Mesothelial cell of epicardium (in vitro differentiated cells): Measurements from ENCODE around the gene ALPL. TPM values are rescaled to one million over a fixed set of nuclear protein-coding genes. Genes with fewer than 3 reads are reported as not detected.

Experiments used
- DNase-seq, 2 experiments: peaks; one replicate each; pipeline ENCODE4 v3.0.0; 2021; ENCODE audit warnings: low spot score in 2 of 2; ENCODE audit not compliant: unreplicated experiment in 2 of 2
- H3K27ac Mint-ChIP-seq: 2 replicates; pipeline ENCODE4 v1.8.0; 2021; ENCODE audit warnings: mixed read lengths
- H3K27me3 Mint-ChIP-seq: 2 replicates; pipeline ENCODE4 v1.8.0; 2021; ENCODE audit warnings: low read depth, mixed read lengths
- H3K36me3 Mint-ChIP-seq: 2 replicates; pipeline ENCODE4 v1.8.0; 2021; ENCODE audit warnings: mixed read lengths
- H3K4me1 Mint-ChIP-seq: 2 replicates; pipeline ENCODE4 v1.8.0; 2021; ENCODE audit warnings: mixed read lengths
- H3K4me3 Mint-ChIP-seq: 2 replicates; pipeline ENCODE4 v1.8.0; 2021; ENCODE audit warnings: mild to moderate bottlenecking, moderate library complexity, mixed read lengths
- H3K9me3 Mint-ChIP-seq: 2 replicates; pipeline ENCODE4 v1.8.0; 2021; ENCODE audit warnings: mixed read lengths
- CTCF ChIP-seq: fragments of 200-600 bp; sonication (generic); IDR thresholded peaks from one replicate; pipeline ENCODE4 v1.5.0; 2021; ENCODE audit warnings: antibody characterized with exemption; ENCODE audit not compliant: unreplicated experiment
- total RNA-seq: library from RNA; stranded (reverse); gene quantifications from 3 replicates; pipeline ENCODE4 v1.2.1, GENCODE V29; 2021

Gene ALPL
- total RNA-seq, 1 donor from 2014 or later: 0.89 TPM

- TF ChIP-seq CTCF: no peak
- H3K4me3 Mint-ChIP-seq: peak overlapping the region; percentile 69
- H3K36me3 Mint-ChIP-seq: no peaks in the 10 kb centered on the region
- no peaks in the 10 kb centered on the region for H3K9me3 Mint-ChIP-seq
- H3K27me3 Mint-ChIP-seq: no peaks in the 10 kb centered on the region
- peak overlapping the region; percentile 70 for H3K27ac Mint-ChIP-seq
- DNase-seq: no peak
- H3K4me1 Mint-ChIP-seq: peaks cover 32% of the 10 kb centered on the region
These were observed 114.3 kb downstream of the ALPL start for GRCh38 chr1:21623410-21623961.

- peaks cover 2% of the 10 kb centered on the region for H3K27me3 Mint-ChIP-seq
- H3K4me3 Mint-ChIP-seq: no peak overlapping the region
- H3K4me1 Mint-ChIP-seq: peaks cover 21% of the 10 kb centered on the region
- no peaks in the 10 kb centered on the region for H3K36me3 Mint-ChIP-seq
- no peaks in the 10 kb centered on the region for H3K9me3 Mint-ChIP-seq
- no peak for TF ChIP-seq CTCF
- H3K27ac Mint-ChIP-seq: no peak overlapping the region
- DNase-seq: no peak
These were observed 115.6 kb downstream of the ALPL start for GRCh38 chr1:21624571-21625389.

GRCh38 chr1:21625390-21626190, 116.4 kb downstream of the ALPL start:
- Mint-ChIP-seq H3K9me3 (no peaks in the 10 kb centered on the region), H3K27ac (no peak overlapping the region), H3K4me1 (peaks cover 15% of the 10 kb centered on the region), H3K36me3 (no peaks in the 10 kb centered on the region), H3K27me3 (peaks cover 3% of the 10 kb centered on the region), H3K4me3 (no peak overlapping the region)
- DNase-seq: no peak
- TF ChIP-seq CTCF: no peak

GRCh38 chr1:21626921-21627339, 117.7 kb downstream of the ALPL start:
- Mint-ChIP-seq H3K4me3 (no peak overlapping the region), H3K27ac (no peak overlapping the region)
- TF ChIP-seq CTCF: no peak

More at GRCh38 chr1:21626921-21627339, 117.7 kb downstream of the ALPL start:
- no peaks in the 10 kb centered on the region for H3K9me3 Mint-ChIP-seq
- H3K27me3 Mint-ChIP-seq: peaks cover 3% of the 10 kb centered on the region
- no peak for DNase-seq
- no peaks in the 10 kb centered on the region for H3K36me3 Mint-ChIP-seq
- peaks cover 19% of the 10 kb centered on the region for H3K4me1 Mint-ChIP-seq

Other genes with a start within 250 kb of the ALPL start
- gene ECE1, start 219.0 kb upstream of the ALPL start, total RNA-seq: 39.3 to 41.8 TPM (median 41.1 TPM) in 3 replicates
- gene NBPF3, start 69.3 kb upstream of the ALPL start, total RNA-seq: 17.3 to 18.6 TPM (median 17.5 TPM) in 3 replicates
- gene RAP1GAP, start 159.9 kb downstream of the ALPL start, total RNA-seq: 7.1 to 10.2 TPM (median 8.0 TPM) in 3 replicates